ENCODE measurements around the gene PITX1. TPM values are rescaled to one million over a fixed set of nuclear protein-coding genes. Genes with fewer than 3 reads are reported as not detected.

Gene PITX1
- total RNA-seq, 4 donors from 2014 or later: 571 to 1,232 (median 680) TPM

- intact Hi-C loops (cut with DNase I): loop anchor here (2.0 to 10.0 kb wide), 2 partner anchors 102 to 158 kb away; no protein-coding TSS in a partner anchor
- 1 to 2% methylated on average over 36 to 45 of the region's 89 CpGs for WGBS, 2 donors
- TF ChIP-seq, protein P1, sequence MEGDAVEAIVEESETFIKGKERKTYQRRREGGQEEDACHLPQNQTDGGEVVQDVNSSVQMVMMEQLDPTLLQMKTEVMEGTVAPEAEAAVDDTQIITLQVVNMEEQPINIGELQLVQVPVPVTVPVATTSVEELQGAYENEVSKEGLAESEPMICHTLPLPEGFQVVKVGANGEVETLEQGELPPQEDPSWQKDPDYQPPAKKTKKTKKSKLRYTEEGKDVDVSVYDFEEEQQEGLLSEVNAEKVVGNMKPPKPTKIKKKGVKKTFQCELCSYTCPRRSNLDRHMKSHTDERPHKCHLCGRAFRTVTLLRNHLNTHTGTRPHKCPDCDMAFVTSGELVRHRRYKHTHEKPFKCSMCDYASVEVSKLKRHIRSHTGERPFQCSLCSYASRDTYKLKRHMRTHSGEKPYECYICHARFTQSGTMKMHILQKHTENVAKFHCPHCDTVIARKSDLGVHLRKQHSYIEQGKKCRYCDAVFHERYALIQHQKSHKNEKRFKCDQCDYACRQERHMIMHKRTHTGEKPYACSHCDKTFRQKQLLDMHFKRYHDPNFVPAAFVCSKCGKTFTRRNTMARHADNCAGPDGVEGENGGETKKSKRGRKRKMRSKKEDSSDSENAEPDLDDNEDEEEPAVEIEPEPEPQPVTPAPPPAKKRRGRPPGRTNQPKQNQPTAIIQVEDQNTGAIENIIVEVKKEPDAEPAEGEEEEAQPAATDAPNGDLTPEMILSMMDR (IDR thresholded peaks at IDR 0.05): no peak
- peak in 1 of 4 donors; percentile 19 for TF ChIP-seq POLR2A (IDR thresholded peaks at IDR 0.05)
- peak overlapping the region; percentile 96 to 99 (median 98) for H3K27ac ChIP-seq
- peaks cover 11 to 73% (median 27%) of the 10 kb centered on the region in 3 donors for H3K4me1 ChIP-seq
- H3K27me3 ChIP-seq: peaks cover 0 to 99% (median 2%) of the 10 kb centered on the region in 4 donors
- peaks cover 0 to 33% (median 27%) of the 10 kb centered on the region in 3 donors for H3K36me3 ChIP-seq
- peak overlapping the region; percentile 79 to 92 (median 88) for H3K4me3 ChIP-seq
- no peaks in the 10 kb centered on the region for H3K9me3 ChIP-seq
- DNase-seq: no peak
These were observed 798 bp downstream of the PITX1 start for GRCh38 chr5:135032999-135033861.

GRCh38 chr5:135032695-135032998, 1.4 kb downstream of the PITX1 start:
- DNase-seq: no peak
- peaks cover 12 to 75% (median 27%) of the 10 kb centered on the region in 3 donors for H3K4me1 ChIP-seq
- 1 to 4% methylated on average over 12 to 18 of the region's 18 CpGs for WGBS, 2 donors
- H3K9me3 ChIP-seq: no peaks in the 10 kb centered on the region
- H3K27me3 ChIP-seq: peaks cover 0 to 99% (median 2%) of the 10 kb centered on the region in 4 donors
- peaks cover 0 to 39% (median 33%) of the 10 kb centered on the region in 3 donors for H3K36me3 ChIP-seq
- peak overlapping the region; percentile 96 to 99 (median 98) for H3K27ac ChIP-seq
- no peak for TF ChIP-seq POLR2A (IDR thresholded peaks at IDR 0.05)
- TF ChIP-seq, protein P1 (IDR thresholded peaks at IDR 0.05): no peak
- H3K4me3 ChIP-seq: peak overlapping the region; percentile 79 to 92 (median 88)
- intact Hi-C loops (cut with DNase I): loop anchor here (2.0 to 10.0 kb wide), 2 partner anchors 102 to 158 kb away; no protein-coding TSS in a partner anchor

DNA sequence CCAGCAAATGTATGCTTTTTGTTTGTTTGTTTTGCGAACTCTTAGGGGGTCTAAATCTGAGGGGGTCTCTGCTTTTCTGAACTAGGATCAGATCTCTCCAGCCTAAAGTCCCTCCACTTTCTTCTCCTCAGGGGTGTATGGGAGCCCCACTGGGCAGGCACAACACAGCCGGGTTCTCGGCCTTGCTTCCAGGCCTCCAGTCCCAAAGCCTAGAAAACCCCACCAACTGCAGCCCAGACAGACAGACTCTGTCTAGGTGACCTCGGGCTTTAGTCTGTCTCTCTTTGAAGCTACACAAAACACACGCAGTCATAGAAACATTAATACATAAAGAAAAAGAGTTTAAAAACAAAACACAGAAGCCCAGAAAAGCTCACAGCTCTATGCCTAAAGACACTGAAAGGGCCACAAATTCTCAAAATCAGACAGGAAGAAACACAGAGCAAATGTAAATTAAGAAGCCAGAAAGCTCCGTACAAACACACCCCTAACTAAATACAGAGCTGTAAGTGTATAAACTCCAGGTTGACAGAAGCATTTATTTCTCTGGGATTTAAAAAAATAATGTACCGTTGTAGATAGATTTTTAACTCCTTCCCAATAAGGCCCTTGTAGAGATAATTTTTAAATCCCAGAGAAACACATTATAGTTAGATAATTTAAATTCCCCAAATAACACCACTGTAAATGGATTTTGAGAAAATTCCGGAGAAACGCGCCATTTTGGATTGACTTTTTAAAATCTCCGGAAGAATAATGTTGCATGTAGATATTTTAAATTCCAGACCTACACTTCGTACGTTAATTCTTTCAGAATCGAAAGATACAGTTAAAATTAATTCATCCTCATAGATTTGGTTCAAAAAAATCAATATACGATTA, 2.0 kb downstream of the PITX1 start:
- no peak for TF ChIP-seq POLR2A (IDR thresholded peaks at IDR 0.05)
- Histone ChIP-seq H3K4me1 (peaks cover 16 to 75% (median 30%) of the 10 kb centered on the region in 3 donors), H3K9me3 (no peaks in the 10 kb centered on the region), H3K4me3 (peak overlapping the region; percentile 79 to 92 (median 88)), H3K27ac (peak overlapping the region; percentile 96 to 99 (median 98)), H3K36me3 (peaks cover 0 to 45% (median 39%) of the 10 kb centered on the region in 3 donors), H3K27me3 (peaks cover 0 to 99% (median 2%) of the 10 kb centered on the region in 4 donors)
- 9 to 13% methylated on average over 11 to 12 of the region's 15 CpGs for WGBS, 2 donors
- no peak for DNase-seq
- intact Hi-C loops (cut with DNase I): loop anchor here (2.0 to 10.0 kb wide), 2 partner anchors 103 to 159 kb away; no protein-coding TSS in a partner anchor

DNA sequence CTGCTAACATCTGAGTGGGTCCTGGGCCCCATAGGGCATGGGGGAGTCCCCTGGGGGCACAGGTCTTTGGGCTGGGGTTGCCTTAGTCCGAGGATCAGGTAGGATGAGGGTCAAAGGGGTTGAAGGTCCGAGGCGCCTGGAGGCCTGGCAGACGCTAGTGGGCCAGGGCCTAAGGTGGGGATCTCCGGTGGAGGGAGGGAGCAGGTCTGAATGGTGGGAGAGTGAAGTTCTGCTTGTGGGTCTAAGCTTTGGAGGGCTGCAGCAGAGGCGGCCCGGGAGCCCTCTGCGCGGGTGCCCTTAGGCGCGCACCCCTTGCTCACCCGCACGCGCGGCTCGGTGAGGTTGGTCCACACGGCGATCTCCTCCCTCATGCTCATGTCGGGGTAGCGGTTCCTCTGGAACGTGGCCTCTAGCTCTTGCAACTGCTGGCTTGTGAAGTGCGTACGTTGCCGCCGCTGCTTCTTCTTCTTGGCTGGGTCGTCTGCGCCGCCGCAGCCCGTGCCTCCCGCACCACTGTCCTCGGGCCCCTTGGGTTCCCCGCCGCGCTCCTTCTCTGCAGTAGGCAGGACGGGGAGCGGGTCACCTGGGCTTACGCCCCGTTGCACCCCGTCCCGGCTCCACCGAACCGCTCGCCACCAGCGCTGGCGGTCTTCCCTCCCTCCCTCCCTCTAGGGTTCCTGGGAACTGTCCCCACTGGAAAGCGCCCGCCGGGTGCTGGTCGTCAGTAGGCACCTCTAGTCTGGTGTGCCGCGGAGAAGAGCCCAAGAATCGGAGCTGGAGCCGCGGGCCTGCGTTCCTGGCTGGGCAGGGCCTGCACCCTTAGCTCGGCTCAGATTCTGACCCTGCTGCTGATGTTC, 2.8 kb downstream of the PITX1 start:
- Histone ChIP-seq H3K27me3 (peaks cover 0 to 99% (median 2%) of the 10 kb centered on the region in 4 donors), H3K36me3 (peaks cover 0 to 52% (median 40%) of the 10 kb centered on the region in 3 donors)
- TF ChIP-seq, protein P1 (IDR thresholded peaks at IDR 0.05): no peak
- TF ChIP-seq POLR2A (IDR thresholded peaks at IDR 0.05): no peak

More for the DNA sequence above, 2.8 kb downstream of the PITX1 start:
- H3K9me3 ChIP-seq: no peaks in the 10 kb centered on the region
- H3K27ac ChIP-seq: peak overlapping the region; percentile 96 to 99 (median 98)
- no peak for DNase-seq
- peaks cover 20 to 75% (median 30%) of the 10 kb centered on the region in 3 donors for H3K4me1 ChIP-seq
- peak overlapping the region; percentile 79 to 92 (median 88) for H3K4me3 ChIP-seq
- intact Hi-C loops (cut with DNase I): loop anchor here (10.0 kb wide), 1 partner anchor 104 kb away; no protein-coding TSS in a partner anchor
- 3 to 21% methylated on average over 7 to 19 of the region's 57 CpGs for WGBS, 2 donors
